HL-60 (cell line): ENCODE data around the gene SLC8B1.

ENCODE experiments used
- POLR2AphosphoS5 ChIP-seq: IDR thresholded peaks from 2 replicates; pipeline ENCODE4 v1.6.1; 2012; ENCODE audit warnings: low read depth
- REST ChIP-seq: IDR thresholded peaks from 2 replicates; pipeline ENCODE4 v1.6.1; 2012; ENCODE audit warnings: low read depth; ENCODE audit not compliant: insufficient replicate concordance
- SPI1 ChIP-seq: IDR thresholded peaks from 2 replicates; pipeline ENCODE4 v1.6.1; 2012; ENCODE audit warnings: low read depth, mild to moderate bottlenecking, borderline replicate concordance
- TF ChIP-seq, protein P1 (sequence below): IDR thresholded peaks from one replicate; pipeline ENCODE4 v1.5.1; 2011; ENCODE audit warnings: low read length, control low read depth, inconsistent platforms; ENCODE audit not compliant: insufficient read depth

DNA sequence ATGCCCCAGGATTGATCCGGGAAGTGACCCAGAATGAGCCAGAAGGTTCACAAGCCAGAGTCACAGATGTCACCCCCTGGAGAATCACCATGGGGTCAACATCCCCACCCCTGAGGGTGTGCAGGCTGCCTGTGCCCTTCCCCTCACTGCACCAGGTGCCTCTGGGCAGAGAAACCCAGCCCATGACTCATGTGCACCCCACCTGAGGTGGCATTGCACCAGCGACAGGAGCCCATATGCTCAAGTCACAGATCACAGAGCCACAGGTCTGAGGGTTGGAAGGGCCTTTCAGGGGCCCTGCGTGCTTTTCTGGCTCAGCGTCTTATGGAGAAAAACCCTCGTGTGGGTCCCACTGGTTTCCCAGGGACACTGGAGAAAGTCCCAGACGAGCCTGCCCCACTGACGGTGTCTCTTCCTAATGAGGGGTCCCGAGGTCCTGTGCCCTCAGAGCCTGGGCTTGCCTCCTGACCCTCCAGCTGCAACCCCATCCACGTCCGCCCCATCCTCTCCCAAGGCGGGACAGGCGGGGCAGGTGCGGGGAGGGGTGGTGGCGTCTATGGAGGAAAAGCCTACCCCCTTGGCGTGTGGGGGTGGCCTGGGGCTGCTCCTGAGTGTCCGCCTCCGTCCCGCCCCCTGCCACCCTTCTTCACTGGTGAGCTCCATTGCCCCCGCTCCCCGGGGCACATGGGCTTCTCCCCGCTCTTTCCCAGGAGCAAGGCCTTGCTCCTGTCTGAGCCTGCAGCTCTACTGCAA is 47.6 kb downstream of the SLC8B1 start:
- TF ChIP-seq, protein P1, sequence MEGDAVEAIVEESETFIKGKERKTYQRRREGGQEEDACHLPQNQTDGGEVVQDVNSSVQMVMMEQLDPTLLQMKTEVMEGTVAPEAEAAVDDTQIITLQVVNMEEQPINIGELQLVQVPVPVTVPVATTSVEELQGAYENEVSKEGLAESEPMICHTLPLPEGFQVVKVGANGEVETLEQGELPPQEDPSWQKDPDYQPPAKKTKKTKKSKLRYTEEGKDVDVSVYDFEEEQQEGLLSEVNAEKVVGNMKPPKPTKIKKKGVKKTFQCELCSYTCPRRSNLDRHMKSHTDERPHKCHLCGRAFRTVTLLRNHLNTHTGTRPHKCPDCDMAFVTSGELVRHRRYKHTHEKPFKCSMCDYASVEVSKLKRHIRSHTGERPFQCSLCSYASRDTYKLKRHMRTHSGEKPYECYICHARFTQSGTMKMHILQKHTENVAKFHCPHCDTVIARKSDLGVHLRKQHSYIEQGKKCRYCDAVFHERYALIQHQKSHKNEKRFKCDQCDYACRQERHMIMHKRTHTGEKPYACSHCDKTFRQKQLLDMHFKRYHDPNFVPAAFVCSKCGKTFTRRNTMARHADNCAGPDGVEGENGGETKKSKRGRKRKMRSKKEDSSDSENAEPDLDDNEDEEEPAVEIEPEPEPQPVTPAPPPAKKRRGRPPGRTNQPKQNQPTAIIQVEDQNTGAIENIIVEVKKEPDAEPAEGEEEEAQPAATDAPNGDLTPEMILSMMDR = no peak
- TF ChIP-seq REST (no peak), POLR2AphosphoS5 (no peak), SPI1 (no peak)
